Body of pancreas (tissue), 4 donors: ENCODE measurements around the gene LIPH. TPM values are rescaled to one million over a fixed set of nuclear protein-coding genes. Genes with fewer than 3 reads are reported as not detected.
"Not testable (repeated sequence)": the region's sequence is repeated elsewhere in the genome, so short reads cannot be mapped to it uniquely, and the experiment has no call there.

ENCODE experiments used
- ATAC-seq: fragments of 150-250 bp; one replicate; pipeline ENCODE4 v1.9.1; 2016
- DNase-seq, 4 donors: peaks; one replicate each; pipeline ENCODE4 v3.0.0-alpha.2; 2019
- H3K27ac ChIP-seq, 4 donors: fragments of 200-600 bp; sonication (generic); 1 replicate in 3 of 4; 2 replicates in 1 of 4; pipeline versions ENCODE4 v1.5.1 to v1.6.1; 2016 to 2019; ENCODE audit warnings: mild to moderate bottlenecking in 1 of 4, mixed read lengths in 1 of 4, moderate library complexity in 1 of 4
- H3K27me3 ChIP-seq, 2 donors: fragments of 200-600 bp; sonication (generic); one replicate each; pipeline ENCODE4 v1.6.0; 2016; ENCODE audit warnings: mild to moderate bottlenecking in 1 of 2
- H3K36me3 ChIP-seq, 2 donors: fragments of 200-600 bp; sonication (generic); replicated peaks in 1 of 2; 2 replicates each; pipeline ENCODE4 v1.5.1; 2016; ENCODE audit warnings: low read depth in 2 of 2; ENCODE audit not compliant: insufficient read depth in 1 of 2
- H3K4me1 ChIP-seq: fragments of 200-600 bp; sonication (generic); one replicate; pipeline ENCODE4 v1.6.0; 2016
- H3K4me3 ChIP-seq, 2 donors: fragments of 200-600 bp; sonication (generic); 1 replicate in 1 of 2; 2 replicates in 1 of 2; pipeline ENCODE4 v1.5.1; 2016 to 2019
- H3K9me3 ChIP-seq, 3 donors: fragments of 200-600 bp; sonication (generic); 1 replicate in 2 of 3; 2 replicates in 1 of 3; pipeline ENCODE4 v1.5.1; 2016
- CTCF ChIP-seq, 7 experiments: fragments of 450-650 bp in 4 of 7; fragments of 200-600 bp in 3 of 7; sonication (generic) in 3 of 7; IDR thresholded peaks; one replicate each; pipeline ENCODE4 v1.5.1; 2016 to 2019; ENCODE audit warnings: antibody characterized with exemption in 7 of 7
- POLR2A ChIP-seq, 3 donors: fragments of 450-650 bp; IDR thresholded peaks; one replicate each; pipeline ENCODE4 v1.6.1; 2016; ENCODE audit warnings: antibody characterized with exemption in 3 of 3, mild to moderate bottlenecking in 2 of 3
- WGBS, 2 donors: methylation state at CpG; one replicate each; pipeline ENCODE4 v1.1.5; 2017; 5-methylcytosine and 5-hydroxymethylcytosine counted together
- intact Hi-C: fragments of 100-400 bp; cut with DNase I; formaldehyde crosslinking; loops from one replicate; pipeline ENCODE4 v1.15.1; 2023
- total RNA-seq, 2 donors: library from RNA; depleted of rRNA; stranded (reverse); fragments of >200 nt; gene quantifications; one replicate each; pipeline ENCODE4 v1.1.0, GENCODE V29; 2016

Gene LIPH
- total RNA-seq, 2 donors from 2014 or later: 10.9 to 14.8 TPM

GRCh38 chr3:185560676-185561075 is 8.3 kb upstream of the LIPH start:
- Histone ChIP-seq H3K9me3 (no peaks in the 10 kb centered on the region), H3K27me3 (no peaks in the 10 kb centered on the region), H3K4me1 (peaks cover 28% of the 10 kb centered on the region), H3K36me3 (no peaks in the 10 kb centered on the region), H3K4me3 (no peak overlapping the region), H3K27ac (no peak overlapping the region)
- DNase-seq (no peak), ATAC-seq (no peak)
- TF ChIP-seq POLR2A (IDR thresholded peaks at IDR 0.05) (no peak), CTCF (IDR thresholded peaks at IDR 0.05) (no peak)
- intact Hi-C loops: no loop called here
- WGBS, 2 donors: 82 to 85% methylated on average over 13 of the region's 13 CpGs

GRCh38 chr3:185559706-185560090 is 7.3 kb upstream of the LIPH start:
- H3K36me3 ChIP-seq: no peaks in the 10 kb centered on the region
- DNase-seq: no peak
- ATAC-seq: no peak
- H3K4me3 ChIP-seq: no peak overlapping the region
- H3K9me3 ChIP-seq: no peaks in the 10 kb centered on the region
- WGBS, 2 donors: 63 to 77% methylated on average over 12 of the region's 12 CpGs
- intact Hi-C loops: no loop called here
- H3K27me3 ChIP-seq: no peaks in the 10 kb centered on the region
- TF ChIP-seq CTCF (IDR thresholded peaks at IDR 0.05) (no peak), POLR2A (IDR thresholded peaks at IDR 0.05) (no peak)
- no peak overlapping the region for H3K27ac ChIP-seq
- H3K4me1 ChIP-seq: peaks cover 38% of the 10 kb centered on the region

- 12 to 15% methylated on average over 3 of the region's 3 CpGs for WGBS, 2 donors
Measured at GRCh38 chr3:185558395-185558794, 6.0 kb upstream of the LIPH start.

GRCh38 chr3:185556640-185557039 is 4.3 kb upstream of the LIPH start:
- 79 to 87% methylated on average over 6 of the region's 6 CpGs for WGBS, 2 donors
- intact Hi-C loops, H3K9me3 ChIP-seq, H3K36me3 ChIP-seq, H3K27me3 ChIP-seq, H3K4me3 ChIP-seq, DNase-seq, ATAC-seq: not testable (repeated sequence)
- H3K4me1 ChIP-seq: peaks cover 38% of the 10 kb centered on the region
- H3K27ac ChIP-seq: peak overlapping the region in 3 of 4 donors; percentile 56 to 94 (median 60)

More at GRCh38 chr3:185558395-185558794, 6.0 kb upstream of the LIPH start:
- intact Hi-C loops: no loop called here
- no peaks in the 10 kb centered on the region for H3K9me3 ChIP-seq
- no peak for TF ChIP-seq CTCF (IDR thresholded peaks at IDR 0.05)
- no peak for TF ChIP-seq POLR2A (IDR thresholded peaks at IDR 0.05)
- H3K27me3 ChIP-seq: no peaks in the 10 kb centered on the region
- H3K4me3 ChIP-seq: no peak overlapping the region
- H3K4me1 ChIP-seq: peaks cover 38% of the 10 kb centered on the region
- DNase-seq (peak; percentile 70 to 93 (median 84)), ATAC-seq (peak; percentile 94)
- H3K27ac ChIP-seq: peak overlapping the region; percentile 79 to 94 (median 86)
- H3K36me3 ChIP-seq: no peaks in the 10 kb centered on the region

GRCh38 chr3:185555860-185556347 is 3.5 kb upstream of the LIPH start:
- WGBS, 2 donors: 56 to 60% methylated on average over 1 of the region's 1 CpG
- H3K9me3 ChIP-seq: no peaks in the 10 kb centered on the region
- peaks cover 38% of the 10 kb centered on the region for H3K4me1 ChIP-seq
- DNase-seq (no peak), ATAC-seq (no peak)
- H3K27me3 ChIP-seq: no peaks in the 10 kb centered on the region
- intact Hi-C loops: no loop called here
- H3K4me3 ChIP-seq: no peak overlapping the region
- H3K36me3 ChIP-seq: no peaks in the 10 kb centered on the region
- peak overlapping the region in 3 of 4 donors; percentile 56 to 94 (median 60) for H3K27ac ChIP-seq
- no peak for TF ChIP-seq CTCF (IDR thresholded peaks at IDR 0.05)
- TF ChIP-seq POLR2A (IDR thresholded peaks at IDR 0.05): no peak
